ENCODE results near the gene EPB41L4A.

EPB41L4A gene

GRCh38 chr5:112238473-112238872, 180.6 kb downstream of the EPB41L4A start:
- no peak overlapping the region for H3K4me3 ChIP-seq (ENCODE audit: low read length)
- H3K4me2 ChIP-seq (ENCODE audit: low read length): no peak overlapping the region
- H2BK5ac ChIP-seq (ENCODE audit: low read length): no peak overlapping the region
- H2BK15ac ChIP-seq (replicated peaks; ENCODE audit: low read depth): no peak overlapping the region
- H3K79me1 ChIP-seq (ENCODE audit: low read length): no peaks in the 10 kb centered on the region
- no peaks in the 10 kb centered on the region for H3K79me2 ChIP-seq (ENCODE audit: control insufficient read depth, insufficient read depth, low read length)
- no peak overlapping the region for H4K5ac ChIP-seq (ENCODE audit: low read length)
- no peak overlapping the region for H3K27ac ChIP-seq (ENCODE audit: low read depth, low read length)
- H3K4ac ChIP-seq (ENCODE audit: low read depth, low read length): no peak overlapping the region
- H2AK5ac ChIP-seq (ENCODE audit: low read length): no peak overlapping the region
- no peaks in the 10 kb centered on the region for H3K36me3 ChIP-seq (ENCODE audit: control insufficient read depth, insufficient read depth, low read length)
- no peak overlapping the region for H3K18ac ChIP-seq (ENCODE audit: low read length)
- no peak overlapping the region for H2BK120ac ChIP-seq (ENCODE audit: low read depth, low read length)
- no peak overlapping the region for H4K8ac ChIP-seq (ENCODE audit: low read depth, low read length)
- H3K56ac ChIP-seq (ENCODE audit: low read length): no peak overlapping the region
- peak; percentile 56 for DNase-seq
- no peaks in the 10 kb centered on the region for H3K4me1 ChIP-seq (ENCODE audit: control insufficient read depth, low read depth, low read length)
- no peak overlapping the region for H3K9ac ChIP-seq (ENCODE audit: low read length)
- H3K23ac ChIP-seq (ENCODE audit: low read length): no peak overlapping the region
- no peaks in the 10 kb centered on the region for H3K27me3 ChIP-seq (ENCODE audit: insufficient read depth, low read length, poor library complexity)

GRCh38 chr5:112237456-112237855, 181.6 kb downstream of the EPB41L4A start:
- H2AK5ac ChIP-seq (ENCODE audit: low read length): no peak overlapping the region
- H3K23ac ChIP-seq (ENCODE audit: low read length): no peak overlapping the region

GRCh38 chr5:112234000-112234399, 185.1 kb downstream of the EPB41L4A start:
- Histone ChIP-seq H2BK120ac (ENCODE audit: low read depth, low read length) (no peak overlapping the region), H2AK5ac (ENCODE audit: low read length) (no peak overlapping the region), H3K18ac (ENCODE audit: low read length) (no peak overlapping the region), H3K79me1 (ENCODE audit: low read length) (no peaks in the 10 kb centered on the region), H4K5ac (ENCODE audit: low read length) (no peak overlapping the region), H3K4me1 (ENCODE audit: control insufficient read depth, low read depth, low read length) (no peaks in the 10 kb centered on the region), H3K36me3 (ENCODE audit: control insufficient read depth, insufficient read depth, low read length) (no peaks in the 10 kb centered on the region), H3K23ac (ENCODE audit: low read length) (no peak overlapping the region), H3K79me2 (ENCODE audit: control insufficient read depth, insufficient read depth, low read length) (no peaks in the 10 kb centered on the region), H3K4ac (ENCODE audit: low read depth, low read length) (no peak overlapping the region), H3K27me3 (ENCODE audit: insufficient read depth, low read length, poor library complexity) (no peaks in the 10 kb centered on the region), H4K8ac (ENCODE audit: low read depth, low read length) (no peak overlapping the region), H2BK15ac (replicated peaks; ENCODE audit: low read depth) (no peak overlapping the region), H3K27ac (ENCODE audit: low read depth, low read length) (no peak overlapping the region), H3K9ac (ENCODE audit: low read length) (no peak overlapping the region), H3K56ac (ENCODE audit: low read length) (no peak overlapping the region), H3K4me2 (ENCODE audit: low read length) (no peak overlapping the region), H2BK5ac (ENCODE audit: low read length) (no peak overlapping the region), H3K4me3 (ENCODE audit: low read length) (no peak overlapping the region)
- no peak for DNase-seq
- no CpG with 5 or more reads among the region's 1 CpG for WGBS (ENCODE audit: extremely low coverage, insufficient coverage, low lambda C conversion rate)

More at GRCh38 chr5:112237456-112237855, 181.6 kb downstream of the EPB41L4A start:
- no peaks in the 10 kb centered on the region for H3K4me1 ChIP-seq (ENCODE audit: control insufficient read depth, low read depth, low read length)
- peak; percentile 25 for DNase-seq
- no peak overlapping the region for H3K56ac ChIP-seq (ENCODE audit: low read length)
- H3K9ac ChIP-seq (ENCODE audit: low read length): no peak overlapping the region
- H3K4me3 ChIP-seq (ENCODE audit: low read length): no peak overlapping the region
- no peak overlapping the region for H3K4ac ChIP-seq (ENCODE audit: low read depth, low read length)
- no peak overlapping the region for H4K8ac ChIP-seq (ENCODE audit: low read depth, low read length)
- no peak overlapping the region for H2BK15ac ChIP-seq (replicated peaks; ENCODE audit: low read depth)
- H2BK5ac ChIP-seq (ENCODE audit: low read length): no peak overlapping the region
- no peaks in the 10 kb centered on the region for H3K79me2 ChIP-seq (ENCODE audit: control insufficient read depth, insufficient read depth, low read length)
- no peak overlapping the region for H3K4me2 ChIP-seq (ENCODE audit: low read length)
- H3K79me1 ChIP-seq (ENCODE audit: low read length): no peaks in the 10 kb centered on the region
- H4K5ac ChIP-seq (ENCODE audit: low read length): no peak overlapping the region
- no peak overlapping the region for H2BK120ac ChIP-seq (ENCODE audit: low read depth, low read length)
- WGBS (ENCODE audit: extremely low coverage, insufficient coverage, low lambda C conversion rate): no CpG with 5 or more reads among the region's 2 CpGs
- H3K18ac ChIP-seq (ENCODE audit: low read length): no peak overlapping the region
- no peaks in the 10 kb centered on the region for H3K36me3 ChIP-seq (ENCODE audit: control insufficient read depth, insufficient read depth, low read length)
- no peak overlapping the region for H3K27ac ChIP-seq (ENCODE audit: low read depth, low read length)
- no peaks in the 10 kb centered on the region for H3K27me3 ChIP-seq (ENCODE audit: insufficient read depth, low read length, poor library complexity)

GRCh38 chr5:112232667-112233066, 186.4 kb downstream of the EPB41L4A start:
- no peaks in the 10 kb centered on the region for H3K79me1 ChIP-seq (ENCODE audit: low read length)
- no peak overlapping the region for H3K9ac ChIP-seq (ENCODE audit: low read length)
- WGBS (ENCODE audit: extremely low coverage, insufficient coverage, low lambda C conversion rate): no CpG with 5 or more reads among the region's 1 CpG
- no peak overlapping the region for H2BK15ac ChIP-seq (replicated peaks; ENCODE audit: low read depth)
- H3K4me2 ChIP-seq (ENCODE audit: low read length): no peak overlapping the region
- DNase-seq: no peak
- H3K23ac ChIP-seq (ENCODE audit: low read length): no peak overlapping the region
- no peak overlapping the region for H4K5ac ChIP-seq (ENCODE audit: low read length)
- no peak overlapping the region for H2BK5ac ChIP-seq (ENCODE audit: low read length)
- H3K56ac ChIP-seq (ENCODE audit: low read length): no peak overlapping the region
- no peak overlapping the region for H4K8ac ChIP-seq (ENCODE audit: low read depth, low read length)
- H3K4me3 ChIP-seq (ENCODE audit: low read length): no peak overlapping the region
- H3K4me1 ChIP-seq (ENCODE audit: control insufficient read depth, low read depth, low read length): no peaks in the 10 kb centered on the region
- no peaks in the 10 kb centered on the region for H3K36me3 ChIP-seq (ENCODE audit: control insufficient read depth, insufficient read depth, low read length)
- H3K18ac ChIP-seq (ENCODE audit: low read length): no peak overlapping the region
- H3K4ac ChIP-seq (ENCODE audit: low read depth, low read length): no peak overlapping the region
- no peak overlapping the region for H2BK120ac ChIP-seq (ENCODE audit: low read depth, low read length)
- no peak overlapping the region for H3K27ac ChIP-seq (ENCODE audit: low read depth, low read length)
- H2AK5ac ChIP-seq (ENCODE audit: low read length): no peak overlapping the region
- no peaks in the 10 kb centered on the region for H3K79me2 ChIP-seq (ENCODE audit: control insufficient read depth, insufficient read depth, low read length)
- no peaks in the 10 kb centered on the region for H3K27me3 ChIP-seq (ENCODE audit: insufficient read depth, low read length, poor library complexity)

- no peak overlapping the region for H2BK120ac ChIP-seq (ENCODE audit: low read depth, low read length)
- no peak overlapping the region for H3K56ac ChIP-seq (ENCODE audit: low read length)
- H3K27me3 ChIP-seq (ENCODE audit: insufficient read depth, low read length, poor library complexity): no peaks in the 10 kb centered on the region
- H3K23ac ChIP-seq (ENCODE audit: low read length): no peak overlapping the region
- H3K27ac ChIP-seq (ENCODE audit: low read depth, low read length): no peak overlapping the region
- no peaks in the 10 kb centered on the region for H3K79me1 ChIP-seq (ENCODE audit: low read length)
- no peak overlapping the region for H4K5ac ChIP-seq (ENCODE audit: low read length)
- H3K4me1 ChIP-seq (ENCODE audit: control insufficient read depth, low read depth, low read length): no peaks in the 10 kb centered on the region
- H3K79me2 ChIP-seq (ENCODE audit: control insufficient read depth, insufficient read depth, low read length): no peaks in the 10 kb centered on the region
- no peak overlapping the region for H3K9ac ChIP-seq (ENCODE audit: low read length)
- no peak overlapping the region for H2AK5ac ChIP-seq (ENCODE audit: low read length)
- DNase-seq: no peak
- no peak overlapping the region for H4K8ac ChIP-seq (ENCODE audit: low read depth, low read length)
- H3K4me2 ChIP-seq (ENCODE audit: low read length): no peak overlapping the region
- H3K18ac ChIP-seq (ENCODE audit: low read length): no peak overlapping the region
- H3K4ac ChIP-seq (ENCODE audit: low read depth, low read length): no peak overlapping the region
- no peak overlapping the region for H2BK5ac ChIP-seq (ENCODE audit: low read length)
- H2BK15ac ChIP-seq (replicated peaks; ENCODE audit: low read depth): no peak overlapping the region
- no CpG with 5 or more reads among the region's 4 CpGs for WGBS (ENCODE audit: extremely low coverage, insufficient coverage, low lambda C conversion rate)
- no peaks in the 10 kb centered on the region for H3K36me3 ChIP-seq (ENCODE audit: control insufficient read depth, insufficient read depth, low read length)
- no peak overlapping the region for H3K4me3 ChIP-seq (ENCODE audit: low read length)
These were observed 188.5 kb downstream of the EPB41L4A start for GRCh38 chr5:112230606-112231005.

- no CpG with 5 or more reads among the region's 2 CpGs for WGBS (ENCODE audit: extremely low coverage, insufficient coverage, low lambda C conversion rate)
- H3K79me2 ChIP-seq (ENCODE audit: control insufficient read depth, insufficient read depth, low read length): no peaks in the 10 kb centered on the region
These were observed 190.4 kb downstream of the EPB41L4A start for GRCh38 chr5:112228667-112229066.

More at GRCh38 chr5:112228667-112229066, 190.4 kb downstream of the EPB41L4A start:
- H2BK120ac ChIP-seq (ENCODE audit: low read depth, low read length): no peak overlapping the region
- H3K56ac ChIP-seq (ENCODE audit: low read length): no peak overlapping the region
- H4K8ac ChIP-seq (ENCODE audit: low read depth, low read length): no peak overlapping the region
- H3K4ac ChIP-seq (ENCODE audit: low read depth, low read length): no peak overlapping the region
- no peak overlapping the region for H2BK15ac ChIP-seq (replicated peaks; ENCODE audit: low read depth)
- H3K18ac ChIP-seq (ENCODE audit: low read length): no peak overlapping the region
- H2BK5ac ChIP-seq (ENCODE audit: low read length): no peak overlapping the region
- H3K79me1 ChIP-seq (ENCODE audit: low read length): no peaks in the 10 kb centered on the region
- no peak overlapping the region for H3K4me2 ChIP-seq (ENCODE audit: low read length)
- H3K27me3 ChIP-seq (ENCODE audit: insufficient read depth, low read length, poor library complexity): no peaks in the 10 kb centered on the region
- no peaks in the 10 kb centered on the region for H3K4me1 ChIP-seq (ENCODE audit: control insufficient read depth, low read depth, low read length)
- no peak overlapping the region for H4K5ac ChIP-seq (ENCODE audit: low read length)
- no peak overlapping the region for H3K23ac ChIP-seq (ENCODE audit: low read length)
- no peak overlapping the region for H3K4me3 ChIP-seq (ENCODE audit: low read length)
- H2AK5ac ChIP-seq (ENCODE audit: low read length): no peak overlapping the region
- H3K27ac ChIP-seq (ENCODE audit: low read depth, low read length): no peak overlapping the region
- no peaks in the 10 kb centered on the region for H3K36me3 ChIP-seq (ENCODE audit: control insufficient read depth, insufficient read depth, low read length)
- no peak overlapping the region for H3K9ac ChIP-seq (ENCODE audit: low read length)
- peak; percentile 45 for DNase-seq

Measured in mesendoderm (in vitro differentiated cells).